HepG2 (cell line): ENCODE data around the gene CCL23. TPM values are rescaled to one million over a fixed set of nuclear protein-coding genes. Genes with fewer than 3 reads are reported as not detected.

Experiments
- ARID5B ChIP-seq: IDR thresholded peaks from 2 replicates; pipeline ENCODE4 v1.4.0; 2020; ENCODE audit warnings: mild to moderate bottlenecking, missing genetic modification reagents
- CEBPB ChIP-seq: IDR thresholded peaks from 2 replicates; pipeline ENCODE4 v1.6.1; 2011; ENCODE audit warnings: low read depth, low read length, improper control_type of control experiment, borderline replicate concordance
- E2F2 ChIP-seq: sonication (generic); formaldehyde crosslinking; IDR thresholded peaks from 2 replicates; pipeline ENCODE4 v1.4.0; 2020; ENCODE audit warnings: missing genetic modification reagents, borderline replicate concordance
- GATAD1 ChIP-seq: IDR thresholded peaks from 2 replicates; pipeline ENCODE4 v1.6.1; 2016; ENCODE audit warnings: missing genetic modification reagents, missing compliant biosample characterization
- GFI1 ChIP-seq: sonication (generic); formaldehyde crosslinking; IDR thresholded peaks from 2 replicates; pipeline ENCODE4 v1.5.0; 2020; ENCODE audit warnings: missing genetic modification reagents, mild to moderate bottlenecking, borderline replicate concordance
- HDAC1 ChIP-seq: sonication (generic); formaldehyde crosslinking; IDR thresholded peaks from 2 replicates; pipeline ENCODE4 v1.5.1; 2020; ENCODE audit warnings: mild to moderate bottlenecking, missing genetic modification reagents
- ISX ChIP-seq: sonication (generic); formaldehyde crosslinking; conservative IDR thresholded peaks from 2 replicates; pipeline ENCODE4 v1.5.0; 2020; ENCODE audit warnings: missing genetic modification reagents
- JARID2 ChIP-seq: sonication (generic); formaldehyde crosslinking; IDR thresholded peaks from 2 replicates; pipeline ENCODE4 v1.8.1; 2023; ENCODE audit warnings: missing genetic modification reagents, inconsistent platforms; ENCODE audit not compliant: insufficient replicate concordance
- MEF2D ChIP-seq: sonication (generic); formaldehyde crosslinking; IDR thresholded peaks from 2 replicates; pipeline ENCODE4 v1.5.1; 2020; ENCODE audit warnings: mild to moderate bottlenecking, missing genetic modification reagents
- MTA1 ChIP-seq: sonication (generic); formaldehyde crosslinking; IDR thresholded peaks from 2 replicates; pipeline ENCODE4 v1.4.0; 2020; ENCODE audit warnings: missing genetic modification reagents, mild to moderate bottlenecking, borderline replicate concordance
- RFXAP ChIP-seq: sonication (generic); formaldehyde crosslinking; IDR thresholded peaks from 2 replicates; pipeline ENCODE4 v1.4.0; 2020; ENCODE audit warnings: missing genetic modification reagents, borderline replicate concordance
- RXRB ChIP-seq: IDR thresholded peaks from 2 replicates; pipeline ENCODE4 v1.6.1; 2016; ENCODE audit warnings: borderline replicate concordance, missing genetic modification reagents, missing compliant biosample characterization
- SALL1 ChIP-seq: sonication (generic); formaldehyde crosslinking; IDR thresholded peaks from 2 replicates; pipeline ENCODE4 v1.8.0; 2022; ENCODE audit warnings: mild to moderate bottlenecking, missing genetic modification reagents
- SKI ChIP-seq: fragments of 450-650 bp; IDR thresholded peaks from one replicate; pipeline ENCODE4 v1.6.1; 2018; ENCODE audit warnings: mild to moderate bottlenecking; ENCODE audit not compliant: partially characterized antibody
- SP5 ChIP-seq: IDR thresholded peaks from 2 replicates; pipeline ENCODE4 v1.6.1; 2016; ENCODE audit warnings: low read depth, borderline replicate concordance
- SRF ChIP-seq: IDR thresholded peaks from 2 replicates; pipeline ENCODE4 v1.6.1; 2011; ENCODE audit warnings: mild to moderate bottlenecking, low read depth, low read length, moderate library complexity
- STAT5B ChIP-seq: sonication (generic); formaldehyde crosslinking; IDR thresholded peaks from 2 replicates; pipeline ENCODE4 v1.4.0; 2020; ENCODE audit warnings: missing genetic modification reagents
- ZBTB25 ChIP-seq: IDR thresholded peaks from 2 replicates; pipeline ENCODE4 v1.6.1; 2018; ENCODE audit warnings: missing genetic modification reagents
- ZMYM4 ChIP-seq: sonication (generic); formaldehyde crosslinking; IDR thresholded peaks from 2 replicates; pipeline ENCODE4 v1.8.1; 2023; ENCODE audit warnings: mild to moderate bottlenecking, missing genetic modification reagents
- ZNF337 ChIP-seq: sonication (generic); formaldehyde crosslinking; IDR thresholded peaks from 2 replicates; pipeline ENCODE4 v1.5.1; 2020; ENCODE audit warnings: missing genetic modification reagents, low read depth, mild to moderate bottlenecking, borderline replicate concordance
- ZNF550 ChIP-seq: sonication (generic); formaldehyde crosslinking; IDR thresholded peaks from 2 replicates; pipeline ENCODE4 v1.4.0; 2020; ENCODE audit warnings: mild to moderate bottlenecking, missing genetic modification reagents, borderline replicate concordance
- polyA plus RNA-seq, 8 experiments: library from polyadenylated mRNA; depleted of rRNA in 3 of 8; stranded (reverse) in 7 of 8; unstranded in 1 of 8; fragments of >200 nt; fragmentation: Illumina TruSeq in 4 of 8; extraction: Trizol in 4 of 8; gene quantifications; 2 replicates each; pipeline versions ENCODE4 v1.2.1 to v1.2.3, GENCODE V29; 2011 to 2016; ENCODE audit warnings: low read depth in 4 of 8, missing spikeins in 1 of 8, mixed read lengths in 1 of 8; ENCODE audit not compliant: insufficient read depth in 1 of 8
- total RNA-seq, 5 experiments: library from RNA; depleted of rRNA; stranded (reverse); fragments of >200 nt; fragmentation: Illumina TruSeq; extraction: Trizol; gene quantifications; 2 replicates each; pipeline ENCODE4 v1.2.3, GENCODE V29; 2016; ENCODE audit warnings: low read depth in 1 of 5
- TF ChIP-seq, protein P1 (sequence below): IDR thresholded peaks from 2 replicates; pipeline ENCODE4 v1.6.1; 2016; ENCODE audit warnings: low read depth, control low read depth
- TF ChIP-seq, protein P2 (sequence below): sonication (generic); formaldehyde crosslinking; conservative IDR thresholded peaks from 2 replicates; pipeline ENCODE4 v1.4.0; 2020; ENCODE audit warnings: missing genetic modification reagents

The CCL23 gene
- total and polyA plus RNA-seq, 2 of the 13 experiments (the other 11 are each of a cell fraction or from before 2014, with no cell fraction given) = not detected

DNA sequence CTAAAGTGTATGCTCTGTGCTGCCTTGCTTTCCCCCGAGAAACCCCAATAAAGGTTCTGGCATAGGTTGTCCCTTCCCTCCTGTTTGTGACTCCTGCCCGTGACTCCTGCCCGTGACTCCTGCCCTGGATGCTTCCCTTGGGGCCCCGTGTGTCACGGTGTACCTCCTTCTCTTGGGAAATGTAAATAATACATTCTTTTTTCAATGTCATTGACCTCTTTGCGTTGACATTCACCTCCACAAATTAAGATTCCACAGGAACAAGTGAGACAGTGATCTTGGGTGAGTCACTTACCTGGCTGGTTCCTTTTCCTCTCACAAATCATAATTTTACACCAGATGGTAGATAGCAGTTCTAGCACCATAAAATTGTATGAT is 17.1 kb downstream of the CCL23 start (continued):
- no peak for TF ChIP-seq E2F2 (CRISPR knock-in tag)
- peak; percentile 95 for TF ChIP-seq RXRB (CRISPR knock-in tag)
- TF ChIP-seq ZMYM4 = no peak
- TF ChIP-seq SALL1 (CRISPR knock-in tag) = peak; percentile 49; the same call in 1 of the 2 replicates
- TF ChIP-seq, protein P1, sequence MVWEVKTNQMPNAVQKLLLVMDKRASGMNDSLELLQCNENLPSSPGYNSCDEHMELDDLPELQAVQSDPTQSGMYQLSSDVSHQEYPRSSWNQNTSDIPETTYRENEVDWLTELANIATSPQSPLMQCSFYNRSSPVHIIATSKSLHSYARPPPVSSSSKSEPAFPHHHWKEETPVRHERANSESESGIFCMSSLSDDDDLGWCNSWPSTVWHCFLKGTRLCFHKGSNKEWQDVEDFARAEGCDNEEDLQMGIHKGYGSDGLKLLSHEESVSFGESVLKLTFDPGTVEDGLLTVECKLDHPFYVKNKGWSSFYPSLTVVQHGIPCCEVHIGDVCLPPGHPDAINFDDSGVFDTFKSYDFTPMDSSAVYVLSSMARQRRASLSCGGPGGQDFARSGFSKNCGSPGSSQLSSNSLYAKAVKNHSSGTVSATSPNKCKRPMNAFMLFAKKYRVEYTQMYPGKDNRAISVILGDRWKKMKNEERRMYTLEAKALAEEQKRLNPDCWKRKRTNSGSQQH (CRISPR knock-in tag) = 0 out of 2 replicates have a peak, but pooled peaks have one; percentile 20
- no peak for TF ChIP-seq JARID2 (CRISPR knock-in tag)
- no peak for TF ChIP-seq ZNF550 (CRISPR knock-in tag)
- peak; percentile 91 for TF ChIP-seq ARID5B
- peak; percentile 47 for TF ChIP-seq SKI
- no peak for TF ChIP-seq SRF
- no peak for TF ChIP-seq GFI1 (CRISPR knock-in tag)
- TF ChIP-seq, protein P2, sequence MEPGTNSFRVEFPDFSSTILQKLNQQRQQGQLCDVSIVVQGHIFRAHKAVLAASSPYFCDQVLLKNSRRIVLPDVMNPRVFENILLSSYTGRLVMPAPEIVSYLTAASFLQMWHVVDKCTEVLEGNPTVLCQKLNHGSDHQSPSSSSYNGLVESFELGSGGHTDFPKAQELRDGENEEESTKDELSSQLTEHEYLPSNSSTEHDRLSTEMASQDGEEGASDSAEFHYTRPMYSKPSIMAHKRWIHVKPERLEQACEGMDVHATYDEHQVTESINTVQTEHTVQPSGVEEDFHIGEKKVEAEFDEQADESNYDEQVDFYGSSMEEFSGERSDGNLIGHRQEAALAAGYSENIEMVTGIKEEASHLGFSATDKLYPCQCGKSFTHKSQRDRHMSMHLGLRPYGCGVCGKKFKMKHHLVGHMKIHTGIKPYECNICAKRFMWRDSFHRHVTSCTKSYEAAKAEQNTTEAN (CRISPR knock-in tag) = no peak
- TF ChIP-seq ZNF337 = no peak
- TF ChIP-seq GATAD1 (CRISPR knock-in tag) = 0 out of 2 replicates have a peak, but pooled peaks have one; percentile 5
- TF ChIP-seq STAT5B = no peak
- TF ChIP-seq ZBTB25 (CRISPR knock-in tag) = no peak
- peak; percentile 86 for TF ChIP-seq SP5
- no peak for TF ChIP-seq RFXAP
- no peak for TF ChIP-seq MEF2D
- TF ChIP-seq ISX (CRISPR knock-in tag) = no peak
- no peak for TF ChIP-seq MTA1 (CRISPR knock-in tag)
- TF ChIP-seq CEBPB = peak; percentile 49; the same call in 1 of the 2 replicates
- TF ChIP-seq HDAC1 (CRISPR knock-in tag) = peak; percentile 41
